ENCODE results near the gene NFU1.

NFU1 gene

GRCh38 chr2:69397234-69397633, 40.0 kb downstream of the NFU1 start:
- no peaks in the 10 kb centered on the region for H4K20me1 ChIP-seq (ENCODE audit: insufficient read depth, low read length)
- H3K36me3 ChIP-seq (replicated peaks; ENCODE audit: low read depth, low read length) = peaks cover 7% of the 10 kb centered on the region
- no peaks in the 10 kb centered on the region for H3K79me2 ChIP-seq (ENCODE audit: low read length)
- no peak overlapping the region for H3K9ac ChIP-seq (ENCODE audit: low read length)
- H3K9me3 ChIP-seq (ENCODE audit: insufficient read depth, low read length) = no peaks in the 10 kb centered on the region
- H3K27me3 ChIP-seq (ENCODE audit: low read depth, low read length) = no peaks in the 10 kb centered on the region
- H3K4me1 ChIP-seq (ENCODE audit: low read length) = no peaks in the 10 kb centered on the region
- H3K4me2 ChIP-seq (ENCODE audit: low read length) = no peak overlapping the region
- H3K4me3 ChIP-seq (ENCODE audit: low read length) = no peak overlapping the region
- H3K27ac ChIP-seq (ENCODE audit: low read length) = no peak overlapping the region
- H2AFZ ChIP-seq (ENCODE audit: low read depth, low read length) = no peak overlapping the region
- TF ChIP-seq EZH2phosphoT487 (IDR thresholded peaks at IDR 0.05; ENCODE audit: low read depth) (no peak), CTCF (IDR thresholded peaks at IDR 0.05; ENCODE audit: low read depth, low read length) (no peak)

GRCh38 chr2:69395866-69396265, 41.4 kb downstream of the NFU1 start:
- Histone ChIP-seq H3K79me2 (ENCODE audit: low read length) (no peaks in the 10 kb centered on the region), H3K4me2 (ENCODE audit: low read length) (no peak overlapping the region), H3K36me3 (replicated peaks; ENCODE audit: low read depth, low read length) (peaks cover 7% of the 10 kb centered on the region), H3K4me3 (ENCODE audit: low read length) (no peak overlapping the region), H3K4me1 (ENCODE audit: low read length) (no peaks in the 10 kb centered on the region), H3K9me3 (ENCODE audit: insufficient read depth, low read length) (no peaks in the 10 kb centered on the region), H2AFZ (ENCODE audit: low read depth, low read length) (no peak overlapping the region), H4K20me1 (ENCODE audit: insufficient read depth, low read length) (no peaks in the 10 kb centered on the region), H3K27me3 (ENCODE audit: low read depth, low read length) (no peaks in the 10 kb centered on the region), H3K27ac (ENCODE audit: low read length) (no peak overlapping the region), H3K9ac (ENCODE audit: low read length) (no peak overlapping the region)
- TF ChIP-seq EZH2phosphoT487 (IDR thresholded peaks at IDR 0.05; ENCODE audit: low read depth) (no peak), CTCF (IDR thresholded peaks at IDR 0.05; ENCODE audit: low read depth, low read length) (no peak)

GRCh38 chr2:69393963-69394362, 43.3 kb downstream of the NFU1 start:
- TF ChIP-seq EZH2phosphoT487 (IDR thresholded peaks at IDR 0.05; ENCODE audit: low read depth) = no peak
- no peak for TF ChIP-seq CTCF (IDR thresholded peaks at IDR 0.05; ENCODE audit: low read depth, low read length)
- peaks cover 7% of the 10 kb centered on the region for H3K36me3 ChIP-seq (replicated peaks; ENCODE audit: low read depth, low read length)
- no peak overlapping the region for H2AFZ ChIP-seq (ENCODE audit: low read depth, low read length)
- no peak overlapping the region for H3K9ac ChIP-seq (ENCODE audit: low read length)
- H3K27ac ChIP-seq (ENCODE audit: low read length) = no peak overlapping the region
- H3K4me1 ChIP-seq (ENCODE audit: low read length) = peaks cover 1% of the 10 kb centered on the region
- no peak overlapping the region for H3K4me2 ChIP-seq (ENCODE audit: low read length)
- no peaks in the 10 kb centered on the region for H4K20me1 ChIP-seq (ENCODE audit: insufficient read depth, low read length)
- no peaks in the 10 kb centered on the region for H3K27me3 ChIP-seq (ENCODE audit: low read depth, low read length)
- no peaks in the 10 kb centered on the region for H3K9me3 ChIP-seq (ENCODE audit: insufficient read depth, low read length)
- H3K79me2 ChIP-seq (ENCODE audit: low read length) = no peaks in the 10 kb centered on the region
- no peak overlapping the region for H3K4me3 ChIP-seq (ENCODE audit: low read length)

- H3K27ac ChIP-seq (ENCODE audit: low read length) = no peak overlapping the region
- peaks cover 24% of the 10 kb centered on the region for H3K79me2 ChIP-seq (ENCODE audit: low read length)
- no peak overlapping the region for H3K4me2 ChIP-seq (ENCODE audit: low read length)
- H3K27me3 ChIP-seq (ENCODE audit: low read depth, low read length) = no peaks in the 10 kb centered on the region
- no peak overlapping the region for H3K9ac ChIP-seq (ENCODE audit: low read length)
- H2AFZ ChIP-seq (ENCODE audit: low read depth, low read length) = no peak overlapping the region
- H3K4me1 ChIP-seq (ENCODE audit: low read length) = peaks cover 21% of the 10 kb centered on the region
- no peak for TF ChIP-seq EZH2phosphoT487 (IDR thresholded peaks at IDR 0.05; ENCODE audit: low read depth)
- TF ChIP-seq CTCF (IDR thresholded peaks at IDR 0.05; ENCODE audit: low read depth, low read length) = no peak
- H3K36me3 ChIP-seq (replicated peaks; ENCODE audit: low read depth, low read length) = peaks cover 4% of the 10 kb centered on the region
- 0 out of 2 replicates have a peak, but pooled peaks cover 2% of the 10 kb centered on the region for H4K20me1 ChIP-seq (ENCODE audit: insufficient read depth, low read length)
- H3K9me3 ChIP-seq (ENCODE audit: insufficient read depth, low read length) = no peaks in the 10 kb centered on the region
- H3K4me3 ChIP-seq (ENCODE audit: low read length) = no peak overlapping the region
Measured at GRCh38 chr2:69390471-69390870, 46.8 kb downstream of the NFU1 start.

Measured in OCI-LY3 (cell line).